NCI-H345 (cell line): Measurements from ENCODE around the gene PCBP3.
A peak's percentile ranks its signal among the peaks of the same experiment; 100 is the strongest.
"Not testable (repeated sequence)": the region's sequence is repeated elsewhere in the genome, so short reads cannot be mapped to it uniquely, and the experiment has no call there.

Experiments
- DNase-seq: peaks from one replicate; lab custom pipeline; 2025; lab: John Stamatoyannopoulos, UW

PCBP3 gene

GRCh38 chr21:45969921-45970673, 326.6 kb downstream of the PCBP3 start:
- no peak for DNase-seq

DNA sequence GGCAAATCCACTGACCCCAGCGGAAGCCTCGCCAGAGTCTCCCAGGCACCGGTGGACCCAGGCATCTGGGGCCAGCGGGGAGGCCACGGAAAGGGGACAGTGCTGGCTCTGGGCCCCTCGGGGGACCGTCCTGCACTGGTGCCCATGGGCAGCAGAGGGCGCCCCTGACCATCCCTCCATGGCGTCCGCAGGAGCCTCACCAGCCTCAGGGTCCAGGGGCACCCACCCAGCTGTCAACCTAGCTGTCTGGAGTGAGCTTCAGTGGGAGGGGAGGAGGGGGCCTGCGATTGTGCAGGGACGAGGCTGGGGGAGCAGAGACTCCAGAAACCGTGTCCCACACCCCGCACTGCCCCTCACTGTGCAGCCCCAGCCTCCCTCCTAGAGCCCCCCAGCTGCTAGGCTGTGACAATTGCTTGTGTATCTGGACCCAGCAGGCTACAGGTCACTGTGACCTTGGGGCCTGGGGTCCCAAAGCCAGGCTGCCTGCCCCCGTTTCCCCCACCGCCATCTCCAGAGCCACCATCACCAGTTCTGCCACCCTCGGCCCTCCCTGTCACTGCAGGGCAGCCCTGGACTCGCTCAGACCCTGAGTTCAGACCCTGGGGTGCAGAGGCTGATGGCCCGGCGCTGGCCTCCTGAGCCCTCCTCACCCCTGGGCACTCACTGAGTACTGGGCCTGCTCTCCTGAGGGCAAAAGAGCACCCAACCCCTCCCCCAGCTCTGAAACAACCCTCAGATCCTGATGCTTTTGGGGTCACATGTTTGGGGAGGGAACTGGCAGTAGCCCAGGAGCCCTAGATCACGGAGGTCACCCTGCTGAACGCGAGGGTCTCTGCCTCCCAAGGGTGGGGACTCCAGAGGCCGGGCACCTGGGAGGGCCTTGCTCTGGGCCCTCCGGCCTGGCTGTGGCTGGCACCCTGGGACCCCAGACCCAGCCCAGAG, 327.4 kb downstream of the PCBP3 start:
- DNase-seq, result peak; percentile 39

DNA sequence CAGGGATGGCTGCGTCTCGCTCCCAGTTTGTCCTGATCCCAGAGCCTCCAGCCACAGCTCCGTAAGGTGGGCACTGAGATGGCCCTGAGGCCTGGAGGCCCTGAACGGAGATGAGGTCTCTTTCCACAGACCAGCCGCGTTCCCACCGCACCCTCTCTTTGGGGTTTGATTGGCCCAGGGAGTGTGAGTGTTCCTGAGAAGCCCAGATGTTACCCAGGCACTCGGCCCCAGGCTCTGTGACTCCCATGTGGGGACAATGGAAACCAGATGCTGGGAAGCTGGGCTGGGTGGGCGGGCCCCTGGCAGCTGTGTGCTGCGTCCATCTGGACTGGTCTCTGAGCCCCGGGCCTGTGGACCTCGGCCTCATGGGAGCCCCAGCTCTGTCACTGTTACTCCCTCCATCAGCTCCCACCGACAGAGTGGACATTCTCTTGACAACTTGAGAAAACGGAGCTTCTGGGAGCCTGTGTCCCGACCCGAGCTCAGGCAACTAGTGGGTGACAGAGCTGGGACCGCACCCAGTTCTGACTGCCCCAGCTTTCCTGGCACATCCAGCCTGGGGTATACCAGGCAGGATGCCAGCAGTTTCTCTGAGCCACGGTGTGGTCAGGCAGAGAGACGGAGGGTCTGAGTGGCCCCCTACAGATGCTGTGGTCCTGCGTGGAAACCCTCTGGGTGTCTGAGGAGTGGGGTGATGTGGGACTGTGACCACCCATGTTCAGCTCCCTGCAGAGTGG, 328.3 kb downstream of the PCBP3 start:
- DNase-seq, result no peak

GRCh38 chr21:45972353-45972715, 328.8 kb downstream of the PCBP3 start:
- DNase-seq, result no peak

GRCh38 chr21:45972716-45973474, 329.4 kb downstream of the PCBP3 start:
- no peak for DNase-seq

DNA sequence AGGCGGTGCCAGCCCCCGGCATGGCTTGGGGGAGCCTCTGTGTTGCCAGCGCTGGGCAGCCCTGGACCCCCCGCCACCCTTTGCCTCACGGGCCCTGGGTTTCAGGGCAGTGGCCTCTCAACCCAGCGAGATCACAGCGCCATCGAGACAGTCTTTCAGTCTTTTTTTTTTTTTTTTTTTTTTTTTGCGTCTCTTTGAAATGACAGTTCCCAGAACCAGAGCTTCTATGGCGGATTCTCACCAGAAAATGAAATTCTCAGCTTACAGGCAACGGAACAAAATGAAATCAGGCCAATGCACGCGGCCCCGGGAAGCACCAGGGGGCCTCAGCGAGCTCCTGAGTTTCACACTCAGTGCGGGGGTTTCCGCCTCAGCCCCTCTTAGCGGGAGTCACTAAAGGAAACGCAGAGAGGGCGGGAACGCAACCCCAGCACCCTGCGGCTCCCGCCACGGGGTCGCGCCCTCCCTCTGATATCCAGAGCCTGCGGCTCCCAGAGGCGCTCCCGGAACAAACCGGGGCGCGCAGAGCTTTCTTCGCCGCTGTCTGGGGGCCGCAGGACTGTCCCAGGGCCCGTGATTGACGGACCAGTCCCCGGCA, 330.0 kb downstream of the PCBP3 start:
- peak; percentile 36 for DNase-seq

DNA sequence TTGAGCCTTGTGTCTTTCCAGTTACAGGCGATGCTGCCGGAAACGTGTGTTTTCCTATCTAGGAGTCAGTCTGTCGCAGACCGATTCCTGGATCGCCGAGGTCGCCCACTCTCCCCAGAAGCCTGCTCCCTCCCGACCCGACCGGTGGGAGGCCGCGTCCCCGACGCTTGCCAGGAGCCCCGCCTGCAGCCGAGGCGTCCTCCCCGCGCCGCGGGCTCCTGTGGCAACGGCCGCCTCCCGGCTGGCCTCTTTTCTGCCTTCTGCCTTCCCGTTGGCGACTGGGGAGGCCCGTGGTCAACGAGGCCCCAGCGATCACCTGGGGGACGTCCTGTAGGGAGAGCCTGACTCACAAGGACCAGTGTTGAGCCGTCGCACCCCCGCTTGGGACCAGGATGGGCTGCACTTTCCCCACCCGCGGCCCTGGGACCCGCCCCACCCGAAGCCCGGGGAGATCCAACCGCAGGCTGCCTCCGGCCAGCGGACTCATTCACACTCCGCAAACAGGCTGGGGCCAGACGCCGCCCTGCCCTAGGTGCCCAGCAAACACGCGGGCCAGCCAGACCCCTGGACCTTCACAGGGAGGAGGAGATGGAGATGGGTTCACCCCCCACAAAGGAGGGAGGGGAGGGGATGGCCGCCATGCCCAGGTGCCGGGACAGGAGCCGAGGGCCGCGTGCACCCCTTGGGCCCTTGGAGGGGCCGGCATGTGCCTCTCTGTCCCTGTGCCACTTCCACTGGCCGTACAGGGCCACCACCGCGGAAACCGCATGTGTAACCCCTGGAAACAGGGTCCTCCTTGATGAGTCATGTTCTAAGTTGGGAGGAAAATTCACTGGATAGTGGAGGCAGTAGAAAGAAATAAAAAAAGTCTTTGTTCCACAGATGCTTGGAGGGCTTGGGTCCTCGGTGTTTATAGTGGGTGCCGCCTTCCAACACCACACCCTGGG, 330.8 kb downstream of the PCBP3 start:
- DNase-seq, result peak; percentile 33

GRCh38 chr21:45975020-45975666, 331.6 kb downstream of the PCBP3 start:
- DNase-seq, result no peak

- DNase-seq, result not testable (repeated sequence)
Observed at GRCh38 chr21:45975667-45976409, 332.3 kb downstream of the PCBP3 start.

GRCh38 chr21:45976701-45977311, 333.3 kb downstream of the PCBP3 start:
- no peak for DNase-seq

DNA sequence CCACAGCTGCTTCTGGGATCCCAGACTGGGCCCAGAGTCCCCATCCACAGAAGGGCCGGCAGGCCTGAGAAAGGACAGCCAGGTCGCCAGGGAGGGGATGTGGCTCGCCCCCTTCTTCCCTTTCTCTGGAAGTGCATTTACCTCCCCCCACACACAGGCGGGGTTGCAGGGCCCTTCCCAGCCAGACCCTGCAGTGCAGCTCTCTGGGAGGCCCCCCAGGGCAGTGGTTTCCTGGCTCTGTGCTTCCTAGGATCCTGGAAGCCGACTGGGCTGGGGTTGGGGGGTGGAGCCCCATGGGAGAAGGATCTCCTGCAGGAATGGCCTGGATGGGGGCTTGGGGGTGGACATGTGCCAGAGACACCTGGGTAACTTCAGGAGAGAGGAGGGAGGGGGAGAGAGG, 333.9 kb downstream of the PCBP3 start:
- no peak for DNase-seq

DNA sequence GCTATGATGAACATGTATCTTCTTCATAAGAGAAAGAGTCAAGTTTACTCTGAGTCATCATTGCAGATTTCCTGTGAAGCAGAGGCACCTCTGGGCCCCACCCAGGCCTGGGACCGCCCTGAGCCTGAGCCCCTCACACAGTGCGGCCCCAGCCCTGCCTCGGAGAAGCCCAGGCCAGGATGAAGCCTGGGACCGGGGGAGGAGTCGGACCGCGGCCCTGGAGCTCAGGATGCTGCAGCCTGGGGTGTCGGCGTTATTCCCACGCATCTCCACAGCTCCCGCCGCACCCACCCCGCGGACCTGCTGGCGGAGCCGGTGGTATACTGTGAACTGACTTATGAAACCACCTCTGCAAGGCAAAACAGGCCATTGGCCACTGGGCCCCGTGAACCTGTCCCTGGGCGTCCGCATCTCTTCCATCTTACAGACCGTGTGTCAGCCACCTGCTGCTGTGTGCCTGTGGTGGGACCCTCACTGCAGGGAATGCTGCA, 335.7 kb downstream of the PCBP3 start:
- no peak for DNase-seq

- DNase-seq, result no peak
Observed at GRCh38 chr21:45979651-45980050, 336.1 kb downstream of the PCBP3 start.

DNA sequence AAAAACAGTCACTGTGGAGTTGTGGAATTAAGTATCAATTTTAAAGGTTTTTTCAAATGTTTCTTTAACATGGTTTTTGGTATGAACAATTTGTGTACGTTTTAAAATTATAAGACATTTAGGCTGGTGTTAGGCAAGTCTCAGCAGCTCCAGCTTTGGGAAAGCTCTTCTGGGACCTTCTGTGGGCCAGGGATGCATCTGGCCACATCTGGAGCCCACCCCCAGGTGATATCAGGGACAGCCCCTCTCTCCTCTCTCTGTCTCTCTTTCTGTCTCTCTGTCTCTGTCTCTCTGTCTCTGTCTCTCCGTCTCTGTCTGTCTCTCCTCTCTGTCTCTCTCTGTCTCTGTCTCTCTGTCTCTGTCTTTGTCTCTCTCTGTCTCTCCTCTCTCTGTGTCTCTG, 336.7 kb downstream of the PCBP3 start:
- no peak for DNase-seq

GRCh38 chr21:45980697-45981096, 337.2 kb downstream of the PCBP3 start:
- DNase-seq, result no peak

DNA sequence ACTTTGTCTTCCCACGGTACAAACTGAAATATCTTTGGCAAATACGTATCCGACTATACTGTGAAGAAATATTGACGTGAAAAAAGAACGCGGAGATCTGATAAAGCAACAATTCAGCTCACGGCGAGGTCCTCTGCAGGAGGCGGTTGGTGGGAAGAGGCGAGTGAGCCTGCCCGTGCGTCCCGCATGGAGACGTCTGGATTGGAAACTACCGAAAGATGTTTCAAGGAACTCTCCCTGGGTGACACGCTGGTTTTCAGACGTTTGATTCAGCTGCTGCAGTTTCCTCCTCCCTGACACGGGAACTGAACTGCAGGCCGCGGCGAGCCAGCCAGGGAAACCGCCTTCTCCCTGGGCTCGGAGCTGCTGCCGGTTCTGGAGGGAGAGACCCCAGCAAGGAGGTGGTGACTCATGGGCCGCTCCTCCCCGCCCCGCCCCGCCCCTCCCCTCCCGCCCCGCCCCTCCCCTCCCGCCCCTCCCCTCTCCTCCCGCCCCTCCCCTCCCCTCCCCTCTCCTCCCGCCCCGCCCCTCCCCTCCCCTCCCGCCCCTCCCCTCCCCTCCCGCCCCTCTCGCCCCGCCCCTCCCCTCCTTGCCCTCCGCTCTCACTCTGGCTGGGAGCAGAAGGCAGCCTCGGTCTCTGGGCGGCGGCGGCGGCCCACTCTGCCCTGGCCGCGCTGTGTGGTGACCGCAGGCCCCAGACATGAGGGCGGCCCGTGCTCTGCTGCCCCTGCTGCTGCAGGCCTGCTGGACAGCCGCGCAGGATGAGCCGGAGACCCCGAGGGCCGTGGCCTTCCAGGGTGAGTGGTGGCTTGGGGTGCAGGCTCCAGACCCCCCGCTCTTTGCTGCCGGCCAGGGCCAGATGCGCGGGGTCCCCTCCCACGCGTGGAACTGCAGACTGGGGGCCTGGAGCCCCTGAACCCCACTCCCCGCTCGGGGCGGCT, 337.9 kb downstream of the PCBP3 start, which contains the start of gene COL6A1:
Gene COL6A1, plus strand, starts transcription at position 620 of the 941 bp plus-strand sequence. Its CDS starts 81 bp downstream, at position 701.
- DNase-seq, result peak; percentile 66
